Measurements from ENCODE around the gene RPL27A.

The RPL27A gene

DNA sequence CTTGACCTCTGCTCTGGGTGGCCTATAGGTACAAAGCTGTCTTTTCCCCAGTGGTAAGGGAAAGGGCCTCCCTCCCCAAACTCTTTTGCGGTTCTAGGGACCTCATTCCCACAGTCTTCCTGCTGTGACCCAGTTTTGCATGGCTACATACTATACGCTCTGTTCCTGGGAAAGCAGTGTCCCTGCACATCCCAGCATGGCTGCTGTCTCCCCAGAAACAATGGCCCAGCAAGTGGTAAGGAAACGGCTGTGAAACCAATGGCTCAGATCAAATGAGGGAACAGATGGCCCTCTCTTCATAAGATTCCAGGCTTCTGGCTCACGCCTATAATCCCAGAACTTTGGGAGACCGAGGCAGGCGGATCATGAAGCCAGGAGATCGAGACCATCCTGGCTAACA, 41.1 kb downstream of the RPL27A start:
- DNase-seq: no peak

DNA sequence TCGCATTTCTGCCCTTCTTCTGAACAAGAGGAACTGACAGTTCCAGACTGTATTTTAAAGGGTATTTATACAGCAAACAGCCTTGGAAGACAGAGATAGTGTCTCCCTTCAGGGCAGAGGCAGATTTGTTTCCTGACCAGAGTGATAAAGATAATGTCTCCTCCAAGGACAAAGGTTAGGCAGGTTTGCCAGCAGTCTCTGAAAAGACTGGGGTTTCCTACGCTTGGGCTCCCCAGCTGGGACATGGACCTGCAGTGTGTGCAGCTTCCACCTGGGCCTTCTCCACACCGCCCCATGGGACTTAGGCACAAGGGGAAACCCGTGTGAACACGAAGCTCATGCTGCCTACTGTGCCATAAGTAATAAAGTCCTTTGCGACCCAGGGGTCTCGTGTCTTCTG, 42.1 kb downstream of the RPL27A start:
- no peak for DNase-seq

- no peak for DNase-seq
Observed at GRCh38 chr11:8726395-8726794, 43.8 kb downstream of the RPL27A start.

DNA sequence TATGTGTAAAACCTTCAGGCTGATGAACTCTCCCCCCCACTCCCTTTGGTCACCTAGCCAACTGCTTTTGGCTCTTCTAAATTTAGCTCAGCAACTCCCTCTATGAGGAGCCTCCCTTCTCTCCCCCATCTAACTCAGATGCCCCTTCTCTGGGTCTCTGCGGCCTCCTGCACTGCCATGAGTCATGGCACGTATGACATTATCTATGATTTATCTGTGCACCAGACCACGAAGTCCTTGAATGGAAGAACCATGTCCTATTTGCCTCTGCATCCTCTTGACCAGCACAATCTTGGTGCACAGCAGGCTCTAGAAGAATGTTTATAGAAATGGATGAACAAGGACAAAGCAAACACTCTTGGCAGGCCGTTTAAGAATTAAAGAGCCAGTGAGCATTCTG, 46.0 kb downstream of the RPL27A start:
- DNase-seq: no peak

- no peak for DNase-seq
Observed at GRCh38 chr11:8729067-8729466, 46.5 kb downstream of the RPL27A start.

DNA sequence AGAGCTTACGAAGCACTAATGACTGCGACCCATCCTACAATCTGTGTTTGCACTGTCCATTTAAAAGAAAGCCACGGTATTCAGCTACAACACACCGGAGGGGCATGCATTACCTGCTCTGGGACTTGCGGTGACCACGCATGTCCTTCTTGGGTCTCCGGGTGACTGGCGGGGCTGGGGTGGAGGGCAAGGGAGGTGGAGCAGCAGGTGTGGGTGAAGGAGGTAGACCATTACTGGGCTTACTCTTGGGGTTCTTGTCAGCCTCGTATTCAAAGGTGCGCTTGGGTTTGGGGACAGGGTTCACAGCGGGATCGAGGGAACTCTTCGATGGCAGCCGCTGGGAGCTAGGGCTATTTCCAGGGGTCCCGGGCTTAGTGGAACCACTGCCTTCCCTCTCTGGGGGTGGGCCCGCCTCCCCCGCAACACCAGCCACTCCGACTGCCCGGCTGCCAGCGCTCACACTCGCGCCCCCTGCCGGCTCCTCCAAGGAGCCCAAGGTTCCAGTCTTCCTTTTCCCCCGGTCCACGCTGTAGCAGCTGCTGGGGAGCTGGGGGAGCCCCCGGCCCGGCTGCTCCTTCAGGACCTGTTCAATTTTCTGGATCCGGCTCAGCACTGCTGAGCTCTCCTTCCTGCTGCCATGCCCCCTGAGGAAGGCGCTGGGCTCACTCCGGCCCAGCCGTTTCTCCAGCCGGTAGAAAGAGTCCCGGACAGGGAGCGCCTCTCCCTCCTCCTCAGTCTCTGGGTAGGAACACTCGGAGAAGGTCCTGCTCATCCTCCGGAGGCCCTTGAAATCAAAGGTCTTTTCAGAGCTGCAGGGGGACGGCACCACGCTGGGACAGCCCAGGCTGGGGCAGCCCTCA, 47.5 kb downstream of the RPL27A start:
- DNase-seq: no peak

DNA sequence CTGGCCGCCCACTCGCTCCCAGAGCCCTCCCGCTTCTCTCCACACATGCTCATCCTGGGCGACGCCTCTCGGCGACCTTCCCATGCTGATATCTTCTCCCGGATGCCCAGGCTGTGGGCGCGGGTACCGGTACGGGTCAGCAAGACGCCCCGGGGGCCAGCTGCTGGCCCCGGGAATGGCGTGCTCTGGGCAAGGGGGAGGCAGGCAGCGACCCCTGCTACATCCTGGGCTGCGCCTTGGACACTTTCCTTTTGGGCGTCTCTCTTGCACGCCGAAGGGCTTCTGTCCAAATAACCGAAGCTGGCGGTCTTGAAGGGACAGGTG, 48.1 kb downstream of the RPL27A start:
- no peak for DNase-seq

DNA sequence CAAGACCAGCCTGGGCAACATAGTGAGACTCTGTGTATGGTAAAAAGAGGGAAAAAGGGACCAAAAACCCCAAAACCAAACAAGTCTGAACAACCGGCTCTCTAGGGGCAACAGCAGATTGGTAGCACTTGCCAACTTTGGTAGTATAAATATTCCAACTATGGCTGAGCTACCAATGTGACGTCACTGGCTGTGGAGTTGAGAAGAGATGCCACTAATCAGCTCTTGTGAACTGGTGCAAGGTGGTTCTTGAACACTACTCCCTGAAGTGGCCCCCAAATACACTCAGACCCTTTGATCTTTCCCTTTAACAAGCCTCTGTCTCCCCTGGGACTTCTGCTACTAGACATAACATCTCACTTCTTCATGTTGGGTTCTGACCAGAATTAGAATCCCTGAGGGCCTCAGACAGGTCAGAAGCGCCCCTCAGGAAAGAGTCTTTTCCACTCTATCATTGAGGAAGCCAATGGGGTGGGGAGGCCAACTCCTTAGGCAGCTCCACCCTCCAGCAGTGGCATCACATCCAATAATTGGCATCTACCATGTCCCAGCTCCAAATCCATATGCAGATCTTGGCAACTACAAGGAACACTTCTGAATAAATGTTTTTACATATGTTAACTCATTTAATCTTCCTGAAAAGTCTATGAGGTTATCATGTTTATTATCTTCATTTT, 49.2 kb downstream of the RPL27A start:
- no peak for DNase-seq

DNA sequence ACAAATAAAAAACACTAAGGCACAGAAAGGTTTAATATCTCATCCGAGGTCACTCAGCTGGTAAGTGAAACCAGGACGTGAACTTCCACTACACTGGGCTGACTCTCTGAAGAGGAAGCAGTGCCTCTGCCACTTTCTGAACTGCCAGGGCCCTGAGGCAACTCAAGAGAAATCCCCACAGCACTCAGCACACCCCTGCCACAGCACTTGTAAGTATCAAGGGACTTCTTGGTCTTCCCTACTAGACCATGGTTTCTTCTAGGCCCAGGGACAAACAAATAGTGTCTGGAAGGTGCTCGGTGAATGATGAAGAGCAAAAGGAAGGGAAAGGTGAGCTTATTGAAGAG, 49.7 kb downstream of the RPL27A start:
- peak; percentile 1 to 42 for DNase-seq

- DNase-seq: no peak
Observed at GRCh38 chr11:8732748-8733241, 50.2 kb downstream of the RPL27A start.

- no peak for DNase-seq
Observed at GRCh38 chr11:8733852-8734251, 51.3 kb downstream of the RPL27A start.

GRCh38 chr11:8735094-8735493, 52.5 kb downstream of the RPL27A start:
- DNase-seq: no peak

GRCh38 chr11:8739309-8739793, 56.8 kb downstream of the RPL27A start:
- DNase-seq: no peak
